ENCODE results near the gene ACBD6.
A peak's percentile ranks its signal among the peaks of the same experiment; 100 is the strongest.

ACBD6 gene

GRCh38 chr1:180535418-180535999 is 33.1 kb upstream of the ACBD6 start:
- TF ChIP-seq CTCF (IDR thresholded peaks at IDR 0.05; ENCODE audit: low read depth, low read length), result no peak
- H3K4me3 ChIP-seq (ENCODE audit: low read depth, low read length), result no peak overlapping the region
- in situ Hi-C loops (cut with HindIII; ENCODE audit: low sequenced_read_pairs), result no loop called here
- DNase-seq (ENCODE audit: low read depth, low spot score), result no peak

- no peak for DNase-seq (ENCODE audit: low read depth, low spot score)
- H3K4me3 ChIP-seq (ENCODE audit: low read depth, low read length), result no peak overlapping the region
- no peak for TF ChIP-seq CTCF (IDR thresholded peaks at IDR 0.05; ENCODE audit: low read depth, low read length)
- in situ Hi-C loops (cut with HindIII; ENCODE audit: low sequenced_read_pairs), result no loop called here
Measured at GRCh38 chr1:180534214-180534613, 31.8 kb upstream of the ACBD6 start.

GRCh38 chr1:180533266-180533987 is 31.1 kb upstream of the ACBD6 start:
- in situ Hi-C loops (cut with HindIII; ENCODE audit: low sequenced_read_pairs), result no loop called here
- peak; percentile 57 for DNase-seq (ENCODE audit: low read depth, low spot score)
- no peak overlapping the region for H3K4me3 ChIP-seq (ENCODE audit: low read depth, low read length)
- peak; percentile 90 for TF ChIP-seq CTCF (IDR thresholded peaks at IDR 0.05; ENCODE audit: low read depth, low read length)

GRCh38 chr1:180532854-180533253 is 30.5 kb upstream of the ACBD6 start:
- no peak for TF ChIP-seq CTCF (IDR thresholded peaks at IDR 0.05; ENCODE audit: low read depth, low read length)
- no peak overlapping the region for H3K4me3 ChIP-seq (ENCODE audit: low read depth, low read length)
- in situ Hi-C loops (cut with HindIII; ENCODE audit: low sequenced_read_pairs), result no loop called here
- DNase-seq (ENCODE audit: low read depth, low spot score), result no peak

GRCh38 chr1:180530501-180530900 is 28.1 kb upstream of the ACBD6 start:
- TF ChIP-seq CTCF (IDR thresholded peaks at IDR 0.05; ENCODE audit: low read depth, low read length), result no peak
- in situ Hi-C loops (cut with HindIII; ENCODE audit: low sequenced_read_pairs), result no loop called here
- H3K4me3 ChIP-seq (ENCODE audit: low read depth, low read length), result no peak overlapping the region
- peak; percentile 57 for DNase-seq (ENCODE audit: low read depth, low spot score)

GRCh38 chr1:180528868-180529470 is 26.6 kb upstream of the ACBD6 start:
- TF ChIP-seq CTCF (IDR thresholded peaks at IDR 0.05; ENCODE audit: low read depth, low read length), result no peak
- no peak overlapping the region for H3K4me3 ChIP-seq (ENCODE audit: low read depth, low read length)
- peak; percentile 53 for DNase-seq (ENCODE audit: low read depth, low spot score)
- in situ Hi-C loops (cut with HindIII; ENCODE audit: low sequenced_read_pairs), result no loop called here

All from astrocyte of the spinal cord (primary cell).